Epithelial cell of proximal tubule (primary cell): ENCODE data around the gene ISL2. TPM values are rescaled to one million over a fixed set of nuclear protein-coding genes. Genes with fewer than 3 reads are reported as not detected.

ENCODE experiments used
- DNase-seq: peaks from one replicate; pipeline ENCODE4 v3.0.0-alpha.2; 2011; ENCODE audit warnings: low read depth
- H3K4me3 ChIP-seq: 2 replicates; pipeline ENCODE4 v1.5.1; 2011; ENCODE audit warnings: low read depth, mild to moderate bottlenecking, low read length
- CTCF ChIP-seq: conservative IDR thresholded peaks from 2 replicates; pipeline ENCODE4 v1.5.1; 2012; ENCODE audit warnings: low read depth, mild to moderate bottlenecking, low read length
- total RNA-seq: library from RNA; depleted of rRNA; stranded (reverse); fragments of >200 nt; gene quantifications from 2 replicates; pipeline ENCODE4 v1.2.3, GENCODE V29; 2015

The ISL2 gene
- total RNA-seq, 1 donor from 2014 or later: 0.69 TPM

GRCh38 chr15:76339305-76340197, 3.0 kb downstream of the ISL2 start:
- no peak for TF ChIP-seq CTCF
- no peak for DNase-seq
- peak overlapping the region; percentile 28 for H3K4me3 ChIP-seq

- peak overlapping the region; percentile 28 for H3K4me3 ChIP-seq
- no peak for TF ChIP-seq CTCF
- no peak for DNase-seq
Measured at GRCh38 chr15:76340198-76340802, 3.7 kb downstream of the ISL2 start.

- DNase-seq: no peak
- peak; percentile 23 for TF ChIP-seq CTCF
- peak overlapping the region; percentile 28 for H3K4me3 ChIP-seq
Measured at GRCh38 chr15:76340803-76341365, 4.3 kb downstream of the ISL2 start.

GRCh38 chr15:76341366-76342057, 4.9 kb downstream of the ISL2 start:
- no peak for DNase-seq
- peak overlapping the region; percentile 6 for H3K4me3 ChIP-seq
- no peak for TF ChIP-seq CTCF

GRCh38 chr15:76342058-76342381, 5.4 kb downstream of the ISL2 start:
- no peak overlapping the region for H3K4me3 ChIP-seq
- no peak for TF ChIP-seq CTCF
- DNase-seq: no peak

GRCh38 chr15:76342382-76343201, 6.0 kb downstream of the ISL2 start:
- no peak for TF ChIP-seq CTCF
- H3K4me3 ChIP-seq: no peak overlapping the region
- no peak for DNase-seq
